ENCODE data around the gene PTCHD1.

The PTCHD1 gene

GRCh38 chrX:23344238-23344903 is 9.7 kb downstream of the PTCHD1 start:
- TF ChIP-seq POLR2A (IDR thresholded peaks at IDR 0.05; ENCODE audit: low read depth, low read length), result no peak
- TF ChIP-seq PAX5 (IDR thresholded peaks at IDR 0.05; ENCODE audit: insufficient read depth, low read length, severe bottlenecking), result no peak
- TF ChIP-seq POU2F2 (IDR thresholded peaks at IDR 0.05; ENCODE audit: low read depth, low read length), result no peak
- no peak for TF ChIP-seq TAF1 (IDR thresholded peaks at IDR 0.05; ENCODE audit: low read depth, low read length)
- TF ChIP-seq POLR2AphosphoS5 (IDR thresholded peaks at IDR 0.05; ENCODE audit: low read depth, low read length), result no peak
- no peak for TF ChIP-seq SPI1 (IDR thresholded peaks at IDR 0.05; ENCODE audit: low read depth, low read length)
- FAIRE-seq, result no peak
- no peak for DNase-seq (ENCODE audit: insufficient read length, low spot score)

- no peak for DNase-seq (ENCODE audit: insufficient read length, low spot score)
- TF ChIP-seq TAF1 (IDR thresholded peaks at IDR 0.05; ENCODE audit: low read depth, low read length) (no peak), POU2F2 (IDR thresholded peaks at IDR 0.05; ENCODE audit: low read depth, low read length) (no peak), POLR2A (IDR thresholded peaks at IDR 0.05; ENCODE audit: low read depth, low read length) (no peak), SPI1 (IDR thresholded peaks at IDR 0.05; ENCODE audit: low read depth, low read length) (no peak), POLR2AphosphoS5 (IDR thresholded peaks at IDR 0.05; ENCODE audit: low read depth, low read length) (no peak), PAX5 (IDR thresholded peaks at IDR 0.05; ENCODE audit: insufficient read depth, low read length, severe bottlenecking) (no peak)
- FAIRE-seq, result no peak
Measured at GRCh38 chrX:23344904-23345271, 10.2 kb downstream of the PTCHD1 start.

- DNase-seq (ENCODE audit: insufficient read length, low spot score), result no peak
- TF ChIP-seq POLR2A (IDR thresholded peaks at IDR 0.05; ENCODE audit: low read depth, low read length) (no peak), TAF1 (IDR thresholded peaks at IDR 0.05; ENCODE audit: low read depth, low read length) (no peak), SPI1 (IDR thresholded peaks at IDR 0.05; ENCODE audit: low read depth, low read length) (no peak), POLR2AphosphoS5 (IDR thresholded peaks at IDR 0.05; ENCODE audit: low read depth, low read length) (no peak), PAX5 (IDR thresholded peaks at IDR 0.05; ENCODE audit: insufficient read depth, low read length, severe bottlenecking) (no peak), POU2F2 (IDR thresholded peaks at IDR 0.05; ENCODE audit: low read depth, low read length) (no peak)
- FAIRE-seq, result no peak
Measured at GRCh38 chrX:23356189-23356588, 21.5 kb downstream of the PTCHD1 start.

- TF ChIP-seq POLR2A (IDR thresholded peaks at IDR 0.05; ENCODE audit: low read depth, low read length) (no peak), SPI1 (IDR thresholded peaks at IDR 0.05; ENCODE audit: low read depth, low read length) (no peak), TAF1 (IDR thresholded peaks at IDR 0.05; ENCODE audit: low read depth, low read length) (no peak), PAX5 (IDR thresholded peaks at IDR 0.05; ENCODE audit: insufficient read depth, low read length, severe bottlenecking) (no peak), POU2F2 (IDR thresholded peaks at IDR 0.05; ENCODE audit: low read depth, low read length) (no peak), POLR2AphosphoS5 (IDR thresholded peaks at IDR 0.05; ENCODE audit: low read depth, low read length) (no peak)
- no peak for FAIRE-seq
- DNase-seq (ENCODE audit: insufficient read length, low spot score), result no peak
Measured at GRCh38 chrX:23364416-23364815, 29.8 kb downstream of the PTCHD1 start.

- TF ChIP-seq TAF1 (IDR thresholded peaks at IDR 0.05; ENCODE audit: low read depth, low read length) (no peak), POLR2AphosphoS5 (IDR thresholded peaks at IDR 0.05; ENCODE audit: low read depth, low read length) (no peak), PAX5 (IDR thresholded peaks at IDR 0.05; ENCODE audit: insufficient read depth, low read length, severe bottlenecking) (no peak), POLR2A (IDR thresholded peaks at IDR 0.05; ENCODE audit: low read depth, low read length) (no peak), SPI1 (IDR thresholded peaks at IDR 0.05; ENCODE audit: low read depth, low read length) (no peak), POU2F2 (IDR thresholded peaks at IDR 0.05; ENCODE audit: low read depth, low read length) (no peak)
- FAIRE-seq (no peak), DNase-seq (ENCODE audit: insufficient read length, low spot score) (no peak)
Measured at GRCh38 chrX:23365541-23365940, 30.9 kb downstream of the PTCHD1 start.

GRCh38 chrX:23366914-23367313 is 32.3 kb downstream of the PTCHD1 start:
- no peak for TF ChIP-seq POLR2A (IDR thresholded peaks at IDR 0.05; ENCODE audit: low read depth, low read length)
- TF ChIP-seq POU2F2 (IDR thresholded peaks at IDR 0.05; ENCODE audit: low read depth, low read length), result no peak
- TF ChIP-seq SPI1 (IDR thresholded peaks at IDR 0.05; ENCODE audit: low read depth, low read length), result no peak
- TF ChIP-seq TAF1 (IDR thresholded peaks at IDR 0.05; ENCODE audit: low read depth, low read length), result no peak
- no peak for TF ChIP-seq PAX5 (IDR thresholded peaks at IDR 0.05; ENCODE audit: insufficient read depth, low read length, severe bottlenecking)
- TF ChIP-seq POLR2AphosphoS5 (IDR thresholded peaks at IDR 0.05; ENCODE audit: low read depth, low read length), result no peak
- no peak for DNase-seq (ENCODE audit: insufficient read length, low spot score)
- no peak for FAIRE-seq

- FAIRE-seq (no peak), DNase-seq (ENCODE audit: insufficient read length, low spot score) (no peak)
- no peak for TF ChIP-seq PAX5 (IDR thresholded peaks at IDR 0.05; ENCODE audit: insufficient read depth, low read length, severe bottlenecking)
- TF ChIP-seq POLR2A (IDR thresholded peaks at IDR 0.05; ENCODE audit: low read depth, low read length), result no peak
- TF ChIP-seq TAF1 (IDR thresholded peaks at IDR 0.05; ENCODE audit: low read depth, low read length), result no peak
- no peak for TF ChIP-seq POU2F2 (IDR thresholded peaks at IDR 0.05; ENCODE audit: low read depth, low read length)
- TF ChIP-seq POLR2AphosphoS5 (IDR thresholded peaks at IDR 0.05; ENCODE audit: low read depth, low read length), result no peak
- TF ChIP-seq SPI1 (IDR thresholded peaks at IDR 0.05; ENCODE audit: low read depth, low read length), result no peak
Measured at GRCh38 chrX:23369027-23369426, 34.4 kb downstream of the PTCHD1 start.

GRCh38 chrX:23372220-23372902 is 37.7 kb downstream of the PTCHD1 start:
- no peak for DNase-seq (ENCODE audit: insufficient read length, low spot score)
- no peak for TF ChIP-seq POLR2A (IDR thresholded peaks at IDR 0.05; ENCODE audit: low read depth, low read length)
- no peak for TF ChIP-seq PAX5 (IDR thresholded peaks at IDR 0.05; ENCODE audit: insufficient read depth, low read length, severe bottlenecking)
- no peak for TF ChIP-seq POLR2AphosphoS5 (IDR thresholded peaks at IDR 0.05; ENCODE audit: low read depth, low read length)
- TF ChIP-seq SPI1 (IDR thresholded peaks at IDR 0.05; ENCODE audit: low read depth, low read length), result no peak
- FAIRE-seq, result no peak

GRCh38 chrX:23373129-23373804 is 38.6 kb downstream of the PTCHD1 start:
- TF ChIP-seq PAX5 (IDR thresholded peaks at IDR 0.05; ENCODE audit: insufficient read depth, low read length, severe bottlenecking) (no peak), TAF1 (IDR thresholded peaks at IDR 0.05; ENCODE audit: low read depth, low read length) (no peak), POLR2AphosphoS5 (IDR thresholded peaks at IDR 0.05; ENCODE audit: low read depth, low read length) (no peak), POU2F2 (IDR thresholded peaks at IDR 0.05; ENCODE audit: low read depth, low read length) (no peak), POLR2A (IDR thresholded peaks at IDR 0.05; ENCODE audit: low read depth, low read length) (no peak), SPI1 (IDR thresholded peaks at IDR 0.05; ENCODE audit: low read depth, low read length) (no peak)
- FAIRE-seq, result no peak
- DNase-seq (ENCODE audit: insufficient read length, low spot score), result no peak
